IgD-negative memory B cell (primary cell): Measurements from ENCODE around the gene DLK2. TPM values are rescaled to one million over a fixed set of nuclear protein-coding genes. Genes with fewer than 3 reads are reported as not detected.
"Not testable (repeated sequence)": the region's sequence is repeated elsewhere in the genome, so short reads cannot be mapped to it uniquely, and the experiment has no call there.

Experiments used
- H3K27ac Mint-ChIP-seq, 3 donors: one replicate each; pipeline ENCODE4 v1.8.0; 2020 to 2022; ENCODE audit warnings: mild to moderate bottlenecking in 3 of 3, mixed read lengths in 3 of 3, moderate library complexity in 1 of 3
- H3K27me3 Mint-ChIP-seq: one replicate; pipeline ENCODE4 v1.8.0; 2021; ENCODE audit warnings: mixed read lengths
- H3K36me3 Mint-ChIP-seq: one replicate; pipeline ENCODE4 v1.8.0; 2020; ENCODE audit warnings: mild to moderate bottlenecking, mixed read lengths
- H3K4me1 Mint-ChIP-seq, 3 donors: one replicate each; pipeline ENCODE4 v1.8.0; 2020 to 2022; ENCODE audit warnings: mixed read lengths in 3 of 3, mild to moderate bottlenecking in 1 of 3
- H3K4me3 Mint-ChIP-seq, 4 donors: one replicate each; pipeline ENCODE4 v1.8.0; 2020 to 2022; ENCODE audit warnings: mild to moderate bottlenecking in 4 of 4, mixed read lengths in 4 of 4, moderate library complexity in 3 of 4
- H3K9me3 Mint-ChIP-seq, 3 donors: one replicate each; pipeline ENCODE4 v1.8.0; 2020 to 2021; ENCODE audit warnings: mixed read lengths in 3 of 3, mild to moderate bottlenecking in 1 of 3
- polyA plus RNA-seq: library from polyadenylated mRNA; unstranded; fragments of 300-500 nt; fragmentation: Illumina TruSeq; gene quantifications from one replicate; pipeline ENCODE4 v1.2.3, GENCODE V29; 2021

Gene DLK2
- polyA plus RNA-seq, 1 donor from 2014 or later = not detected

GRCh38 chr6:43433148-43433547 lies 22.2 kb downstream of the DLK2 start:
- Mint-ChIP-seq H3K27ac (no peak overlapping the region), H3K27me3 (no peaks in the 10 kb centered on the region), H3K36me3 (peaks cover 10% of the 10 kb centered on the region), H3K4me1 (peaks cover 9 to 15% (median 9%) of the 10 kb centered on the region in 3 donors), H3K9me3 (no peaks in the 10 kb centered on the region), H3K4me3 (no peak overlapping the region)

- Mint-ChIP-seq H3K4me1 (peaks cover 10 to 18% (median 10%) of the 10 kb centered on the region in 3 donors), H3K9me3 (no peaks in the 10 kb centered on the region), H3K36me3 (peaks cover 8% of the 10 kb centered on the region), H3K27ac (no peak overlapping the region), H3K27me3 (no peaks in the 10 kb centered on the region), H3K4me3 (no peak overlapping the region)
Measured at GRCh38 chr6:43432009-43432945, 23.1 kb downstream of the DLK2 start.

GRCh38 chr6:43428874-43429273 lies 26.5 kb downstream of the DLK2 start:
- H3K27ac Mint-ChIP-seq = peak overlapping the region; percentile 77 to 95 (median 84)
- peaks cover 14 to 22% (median 15%) of the 10 kb centered on the region in 3 donors for H3K4me1 Mint-ChIP-seq
- peaks cover 2% of the 10 kb centered on the region for H3K36me3 Mint-ChIP-seq
- no peaks in the 10 kb centered on the region for H3K9me3 Mint-ChIP-seq
- H3K4me3 Mint-ChIP-seq = peak overlapping the region; percentile 12 to 99 (median 96)
- no peaks in the 10 kb centered on the region for H3K27me3 Mint-ChIP-seq

- H3K36me3 Mint-ChIP-seq = peaks cover 2% of the 10 kb centered on the region
- peaks cover 14 to 22% (median 15%) of the 10 kb centered on the region in 3 donors for H3K4me1 Mint-ChIP-seq
- peak overlapping the region; percentile 93 to 99 (median 96) for H3K4me3 Mint-ChIP-seq
- H3K27ac Mint-ChIP-seq = peak overlapping the region; percentile 77 to 98 (median 95)
- no peaks in the 10 kb centered on the region for H3K9me3 Mint-ChIP-seq
- no peaks in the 10 kb centered on the region for H3K27me3 Mint-ChIP-seq
Measured at GRCh38 chr6:43428112-43428570, 27.2 kb downstream of the DLK2 start.

GRCh38 chr6:43427406-43428111 lies 27.8 kb downstream of the DLK2 start, which contains the start of gene ABCC10:
Gene ABCC10 (plus strand): TSS chr6:43427541. CDS start chr6:43427979, 438 bp downstream.
- H3K9me3 Mint-ChIP-seq = no peaks in the 10 kb centered on the region
- no peaks in the 10 kb centered on the region for H3K27me3 Mint-ChIP-seq
- peak within 1 kb of the TSS; percentile 77 to 98 (median 95) for H3K27ac Mint-ChIP-seq
- peaks cover 2% of the 10 kb centered on the region for H3K36me3 Mint-ChIP-seq
- peak within 1 kb of the TSS; percentile 93 to 99 (median 96) for H3K4me3 Mint-ChIP-seq
- H3K4me1 Mint-ChIP-seq = peaks cover 14 to 22% (median 15%) of the 10 kb centered on the region in 3 donors

- peak overlapping the region; percentile 93 to 99 (median 96) for H3K4me3 Mint-ChIP-seq
- peak overlapping the region; percentile 77 to 98 (median 95) for H3K27ac Mint-ChIP-seq
- H3K4me1 Mint-ChIP-seq = peaks cover 14 to 20% (median 15%) of the 10 kb centered on the region in 3 donors
- no peaks in the 10 kb centered on the region for H3K9me3 Mint-ChIP-seq
- peaks cover 2% of the 10 kb centered on the region for H3K36me3 Mint-ChIP-seq
- no peaks in the 10 kb centered on the region for H3K27me3 Mint-ChIP-seq
Measured at GRCh38 chr6:43426928-43427405, 28.4 kb downstream of the DLK2 start.

- H3K36me3 Mint-ChIP-seq, H3K27me3 Mint-ChIP-seq, H3K4me3 Mint-ChIP-seq, H3K27ac Mint-ChIP-seq, H3K9me3 Mint-ChIP-seq: not testable (repeated sequence)
- peaks cover 14 to 16% (median 15%) of the 10 kb centered on the region in 3 donors for H3K4me1 Mint-ChIP-seq
Measured at GRCh38 chr6:43425083-43425482, 30.3 kb downstream of the DLK2 start.

- no peaks in the 10 kb centered on the region for H3K36me3 Mint-ChIP-seq
- H3K9me3 Mint-ChIP-seq = no peaks in the 10 kb centered on the region
- H3K27me3 Mint-ChIP-seq = no peaks in the 10 kb centered on the region
- H3K4me1 Mint-ChIP-seq = peaks cover 0 to under 1% (median 0%) of the 10 kb centered on the region in 3 donors
- H3K27ac Mint-ChIP-seq = peak overlapping the region in 1 of 3 donors; percentile 39
- no peak overlapping the region for H3K4me3 Mint-ChIP-seq
Measured at GRCh38 chr6:43421831-43422230, 33.5 kb downstream of the DLK2 start.

GRCh38 chr6:43420012-43420709 lies 35.2 kb downstream of the DLK2 start:
- H3K36me3 Mint-ChIP-seq = no peaks in the 10 kb centered on the region
- no peaks in the 10 kb centered on the region for H3K27me3 Mint-ChIP-seq
- no peaks in the 10 kb centered on the region for H3K9me3 Mint-ChIP-seq
- H3K27ac Mint-ChIP-seq = no peak overlapping the region
- no peaks in the 10 kb centered on the region for H3K4me1 Mint-ChIP-seq
- no peak overlapping the region for H3K4me3 Mint-ChIP-seq

GRCh38 chr6:43416935-43417334 lies 38.4 kb downstream of the DLK2 start:
- Mint-ChIP-seq H3K4me1 (no peaks in the 10 kb centered on the region), H3K36me3 (peaks cover 1% of the 10 kb centered on the region), H3K27ac (no peak overlapping the region), H3K27me3 (no peaks in the 10 kb centered on the region), H3K9me3 (no peaks in the 10 kb centered on the region), H3K4me3 (no peak overlapping the region)

- not testable (repeated sequence) for H3K36me3 Mint-ChIP-seq
Measured at GRCh38 chr6:43415275-43415674, 40.1 kb downstream of the DLK2 start.

GRCh38 chr6:43413002-43413401 lies 42.3 kb downstream of the DLK2 start:
- Mint-ChIP-seq H3K9me3 (peaks cover 0 to 3% (median 0%) of the 10 kb centered on the region in 3 donors), H3K36me3 (peaks cover 1% of the 10 kb centered on the region), H3K4me1 (peaks cover 0 to 1% (median 0%) of the 10 kb centered on the region in 3 donors), H3K27me3 (peaks cover under 1% of the 10 kb centered on the region), H3K27ac (no peak overlapping the region), H3K4me3 (no peak overlapping the region)

More at GRCh38 chr6:43415275-43415674, 40.1 kb downstream of the DLK2 start:
- H3K4me1 Mint-ChIP-seq, H3K9me3 Mint-ChIP-seq, H3K27ac Mint-ChIP-seq, H3K27me3 Mint-ChIP-seq, H3K4me3 Mint-ChIP-seq: not testable (repeated sequence)

- Mint-ChIP-seq H3K27me3 (peaks cover 3% of the 10 kb centered on the region), H3K27ac (no peak overlapping the region), H3K9me3 (peaks cover 0 to 3% (median 0%) of the 10 kb centered on the region in 3 donors)
Measured at GRCh38 chr6:43412541-43412940, 42.8 kb downstream of the DLK2 start.

GRCh38 chr6:43410776-43411175 lies 44.6 kb downstream of the DLK2 start:
- not testable (repeated sequence) for H3K36me3 Mint-ChIP-seq

More at GRCh38 chr6:43412541-43412940, 42.8 kb downstream of the DLK2 start:
- Mint-ChIP-seq H3K4me1 (peaks cover 0 to 1% (median 0%) of the 10 kb centered on the region in 3 donors), H3K4me3 (no peak overlapping the region), H3K36me3 (peaks cover 1% of the 10 kb centered on the region)

More at GRCh38 chr6:43410776-43411175, 44.6 kb downstream of the DLK2 start:
- not testable (repeated sequence) for H3K4me1 Mint-ChIP-seq, H3K4me3 Mint-ChIP-seq, H3K27me3 Mint-ChIP-seq, H3K9me3 Mint-ChIP-seq, H3K27ac Mint-ChIP-seq
